IPS-NIHi7 (cell line): ENCODE data around the gene BABAM2.

Experiments used
- DNase-seq: peaks from one replicate; pipeline ENCODE4 v3.0.0; 2012; ENCODE audit warnings: mixed read lengths; ENCODE audit errors: extremely low spot score

The BABAM2 gene

GRCh38 chr2:28067602-28068001 lies 177.1 kb downstream of the BABAM2 start:
- no peak for DNase-seq

GRCh38 chr2:28068088-28068487 lies 177.6 kb downstream of the BABAM2 start:
- no peak for DNase-seq

GRCh38 chr2:28068527-28068926 lies 178.0 kb downstream of the BABAM2 start:
- no peak for DNase-seq

GRCh38 chr2:28071221-28071620 lies 180.7 kb downstream of the BABAM2 start:
- DNase-seq, result no peak

- DNase-seq, result no peak
These were observed 183.6 kb downstream of the BABAM2 start for GRCh38 chr2:28074137-28074536.

GRCh38 chr2:28080911-28081310 lies 190.4 kb downstream of the BABAM2 start:
- DNase-seq, result no peak

GRCh38 chr2:28082131-28082530 lies 191.6 kb downstream of the BABAM2 start:
- DNase-seq, result no peak

GRCh38 chr2:28083476-28083875 lies 192.9 kb downstream of the BABAM2 start:
- DNase-seq, result no peak

GRCh38 chr2:28084564-28084963 lies 194.0 kb downstream of the BABAM2 start:
- no peak for DNase-seq

GRCh38 chr2:28085201-28085600 lies 194.7 kb downstream of the BABAM2 start:
- DNase-seq, result no peak

- DNase-seq, result no peak
These were observed 196.1 kb downstream of the BABAM2 start for GRCh38 chr2:28086611-28087010.

- no peak for DNase-seq
These were observed 198.4 kb downstream of the BABAM2 start for GRCh38 chr2:28088970-28089369.

- DNase-seq, result no peak
These were observed 199.0 kb downstream of the BABAM2 start for GRCh38 chr2:28089486-28089885.

- no peak for DNase-seq
These were observed 202.8 kb downstream of the BABAM2 start for GRCh38 chr2:28093308-28093707.

GRCh38 chr2:28093768-28094167 lies 203.2 kb downstream of the BABAM2 start:
- no peak for DNase-seq

- DNase-seq, result no peak
These were observed 204.2 kb downstream of the BABAM2 start for GRCh38 chr2:28094739-28095138.

GRCh38 chr2:28095622-28096021 lies 205.1 kb downstream of the BABAM2 start:
- no peak for DNase-seq

GRCh38 chr2:28096421-28096820 lies 205.9 kb downstream of the BABAM2 start:
- DNase-seq, result no peak

- DNase-seq, result no peak
These were observed 208.1 kb downstream of the BABAM2 start for GRCh38 chr2:28098501-28099225.

- DNase-seq, result no peak
These were observed 210.6 kb downstream of the BABAM2 start for GRCh38 chr2:28101123-28101522.

GRCh38 chr2:28101892-28102291 lies 211.4 kb downstream of the BABAM2 start:
- DNase-seq, result no peak

- no peak for DNase-seq
These were observed 211.9 kb downstream of the BABAM2 start for GRCh38 chr2:28102455-28102874.

- no peak for DNase-seq
These were observed 213.1 kb downstream of the BABAM2 start for GRCh38 chr2:28103611-28104010.

GRCh38 chr2:28108143-28108542 lies 217.6 kb downstream of the BABAM2 start:
- no peak for DNase-seq
